WTC11 (cell line): ENCODE measurements around the gene DNASE1L3. TPM values are rescaled to one million over a fixed set of nuclear protein-coding genes. Genes with fewer than 3 reads are reported as not detected.

Source experiments
- total RNA-seq: library from RNA; stranded (reverse); gene quantifications from 3 replicates; pipeline ENCODE4 v1.2.3, GENCODE V29; 2021

The DNASE1L3 gene
- total RNA-seq, 1 experiment from 2014 or later, result not detected

Other genes with a start within 250 kb of the DNASE1L3 start
- gene FLNB, start 202.6 kb downstream of the DNASE1L3 start, total RNA-seq, result 107 to 127 TPM (median 107 TPM) in 3 replicates
- gene ABHD6, start 26.8 kb upstream of the DNASE1L3 start, total RNA-seq, result 5.4 to 6.5 TPM (median 6.3 TPM) in 3 replicates
- 16.7 to 17.9 TPM (median 17.0 TPM) in 3 replicates for gene RPP14, start 95.3 kb upstream of the DNASE1L3 start, total RNA-seq
- gene HTD2, start 95.5 kb upstream of the DNASE1L3 start, total RNA-seq, result 9.9 to 14.5 TPM (median 11.4 TPM) in 3 replicates
- gene PXK, start 121.9 kb upstream of the DNASE1L3 start, total RNA-seq, result 6.6 to 9.4 TPM (median 6.9 TPM) in 3 replicates
- 121 to 131 TPM (median 123 TPM) in 3 replicates for gene PDHB, start 222.9 kb upstream of the DNASE1L3 start, total RNA-seq